ENCODE measurements around the gene DDX6.

GRCh38 chr11:118834427-118835028 is 43.6 kb upstream of the DDX6 start:
- TF ChIP-seq CTCF (IDR thresholded peaks at IDR 0.05; ENCODE audit: low read depth, low read length, missing input control) (no peak), YY1 (IDR thresholded peaks at IDR 0.05) (peak; percentile 50), GABPA (IDR thresholded peaks at IDR 0.05 in 1 of 2, conservative IDR thresholded peaks at IDR 0.05 in 1 of 2) (no peak), FOXA2 (IDR thresholded peaks at IDR 0.05) (no peak), HNF4G (IDR thresholded peaks at IDR 0.05) (no peak), RXRA (IDR thresholded peaks at IDR 0.05) (peak; percentile 9 to 53), RAD21 (IDR thresholded peaks at IDR 0.05) (peak; percentile 8 to 25), EGR1 (IDR thresholded peaks at IDR 0.05; ENCODE audit: low read depth in 2 of 2) (peak in 1 of 2 donors; percentile 50), ZBTB33 (IDR thresholded peaks at IDR 0.05) (peak; percentile 47), REST (IDR thresholded peaks at IDR 0.05) (no peak), JUND (IDR thresholded peaks at IDR 0.05) (peak in 1 of 2 donors; percentile 52), TAF1 (conservative IDR thresholded peaks at IDR 0.05) (no peak)
- TF ChIP-seq, protein P1, sequence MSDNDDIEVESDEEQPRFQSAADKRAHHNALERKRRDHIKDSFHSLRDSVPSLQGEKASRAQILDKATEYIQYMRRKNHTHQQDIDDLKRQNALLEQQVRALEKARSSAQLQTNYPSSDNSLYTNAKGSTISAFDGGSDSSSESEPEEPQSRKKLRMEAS (IDR thresholded peaks at IDR 0.05) = peak; percentile 82

All from liver (tissue), 3 donors.